ENCODE data around the gene TEX261.

DNA sequence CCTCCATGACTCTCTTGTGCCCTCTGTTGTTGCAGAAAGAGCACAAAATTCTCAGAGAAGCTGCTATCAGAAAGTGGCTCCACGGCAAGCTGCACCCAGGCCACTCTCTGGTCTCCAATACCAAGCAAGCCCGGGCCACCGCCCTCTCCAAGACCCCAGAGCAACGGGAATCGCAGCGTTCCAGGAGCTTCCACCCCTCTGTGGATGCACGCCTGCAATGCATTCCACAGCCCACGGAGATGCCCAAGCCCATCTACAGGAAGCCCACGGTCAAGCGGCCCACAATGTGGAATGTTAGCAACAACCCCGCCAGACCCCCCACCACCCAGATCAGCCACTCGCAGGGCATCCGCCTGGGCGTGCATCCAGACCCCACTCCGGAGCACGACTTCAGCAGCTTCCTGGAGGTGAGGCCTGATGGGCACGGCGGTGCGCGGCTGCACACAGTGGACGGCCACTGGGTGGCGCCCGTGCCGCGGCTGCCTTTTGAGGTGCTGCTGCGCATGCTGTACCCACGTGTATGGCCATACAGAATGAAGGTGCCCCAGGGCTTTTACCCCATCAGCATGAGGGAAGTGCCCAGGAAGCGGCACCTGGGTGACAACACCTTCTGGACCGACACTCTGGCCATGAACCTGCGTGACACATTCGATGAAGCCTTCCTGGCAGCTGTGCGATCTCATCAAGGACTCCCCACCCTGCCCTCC, 9.9 kb downstream of the TEX261 start:
- TF ChIP-seq CTCF (IDR thresholded peaks at IDR 0.05) = peak; percentile 62 to 87 (median 80)
- TF ChIP-seq POLR2A (IDR thresholded peaks at IDR 0.05) = no peak
- TF ChIP-seq EP300 (IDR thresholded peaks at IDR 0.05) = no peak
